Stimulated activated CD4-positive, alpha-beta T cell treated with anti-CD3 and anti-CD28 coated beads, Interleukin-15, amount 100 ng/mL, for 24 hours (primary cell): Measurements from ENCODE around the gene LRRC49.

ENCODE experiments used
- DNase-seq: peaks from one replicate; pipeline ENCODE4 v3.0.0-alpha.2; 2020

Gene LRRC49

DNA sequence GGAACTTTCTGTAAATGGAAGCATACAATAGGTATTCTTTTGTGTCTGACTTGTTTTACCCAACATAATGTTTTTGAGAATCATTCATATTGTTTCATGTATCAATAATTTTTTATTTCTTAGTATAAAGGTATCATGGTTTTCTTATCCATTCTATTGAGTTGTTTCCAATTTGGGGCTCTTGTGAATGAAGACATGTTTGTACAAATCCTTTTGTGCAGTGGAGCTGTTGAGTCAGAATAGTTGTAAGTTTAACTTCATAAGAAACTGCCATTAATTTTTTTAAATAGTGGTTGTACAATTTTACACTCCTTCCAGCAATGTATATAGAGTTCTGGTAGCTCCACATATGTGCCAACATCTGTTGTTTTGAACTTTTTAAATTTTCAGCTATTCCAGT is 163.5 kb downstream of the LRRC49 start:
- no peak for DNase-seq

DNA sequence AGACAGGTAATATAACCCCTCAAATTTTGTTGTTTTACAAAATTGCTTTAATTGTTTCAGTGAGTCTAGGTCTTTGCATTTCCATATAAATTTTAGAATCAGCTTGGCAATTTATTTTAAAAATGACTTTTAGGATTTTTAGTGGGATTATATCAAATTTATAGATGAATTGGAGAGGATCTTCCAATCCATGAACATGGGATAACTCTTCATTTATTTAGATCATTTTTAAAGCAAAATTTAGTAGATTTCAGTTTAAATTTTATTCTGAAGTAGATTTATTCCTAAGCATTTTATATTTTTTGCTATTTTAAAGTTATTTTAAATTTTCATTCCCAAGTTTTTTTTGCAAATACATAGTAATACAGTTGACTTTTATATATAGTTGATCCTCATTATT is 164.5 kb downstream of the LRRC49 start:
- DNase-seq: no peak

GRCh38 chr15:71057581-71057980 is 165.0 kb downstream of the LRRC49 start:
- no peak for DNase-seq

GRCh38 chr15:71060983-71061382 is 168.4 kb downstream of the LRRC49 start:
- no peak for DNase-seq

GRCh38 chr15:71066983-71067382 is 174.4 kb downstream of the LRRC49 start:
- DNase-seq: no peak

- no peak for DNase-seq
Measured at GRCh38 chr15:71069693-71070092, 177.1 kb downstream of the LRRC49 start.

DNA sequence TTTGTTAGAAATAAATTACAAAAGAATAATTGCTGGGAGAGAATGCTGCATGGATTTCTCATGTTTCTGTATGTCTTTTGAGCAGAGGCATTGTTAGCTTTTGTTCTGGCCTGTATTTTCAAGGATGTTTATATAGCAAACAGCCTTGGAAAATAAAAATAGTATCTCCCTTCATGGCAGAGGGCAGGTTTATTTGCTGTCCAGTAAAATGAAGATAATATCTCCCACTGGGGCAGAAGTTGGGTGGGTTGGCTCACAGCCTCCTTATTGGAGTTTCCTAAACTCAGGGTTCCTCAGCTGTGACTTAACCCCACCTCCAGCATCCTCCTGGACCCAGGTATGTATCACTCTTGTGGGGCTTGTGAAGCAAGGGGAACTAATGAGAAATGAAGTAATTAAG is 178.9 kb downstream of the LRRC49 start:
- no peak for DNase-seq

DNA sequence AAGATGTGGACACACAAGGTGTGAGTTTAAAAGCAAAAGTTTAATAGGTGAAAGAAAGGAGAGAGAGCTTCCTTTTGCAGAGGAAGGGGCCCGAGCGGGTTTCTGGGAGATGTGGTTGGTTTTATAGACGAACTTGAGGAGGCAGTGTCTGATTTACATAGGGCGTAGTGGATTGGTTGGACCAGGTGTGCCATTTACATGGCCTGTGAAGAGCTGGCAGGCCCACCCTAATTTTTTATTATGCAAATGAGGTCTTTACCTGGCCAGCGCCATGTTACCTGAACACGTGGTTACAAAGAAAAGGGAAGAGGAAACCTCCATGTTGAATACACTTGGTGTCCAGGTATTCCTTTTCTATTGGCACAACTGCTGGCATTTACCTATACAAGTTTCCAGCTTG is 179.8 kb downstream of the LRRC49 start:
- no peak for DNase-seq

GRCh38 chr15:71078506-71079207 is 186.0 kb downstream of the LRRC49 start:
- DNase-seq: no peak

GRCh38 chr15:71079208-71080044 is 186.8 kb downstream of the LRRC49 start:
- no peak for DNase-seq

- no peak for DNase-seq
Measured at GRCh38 chr15:71080166-71080565, 187.5 kb downstream of the LRRC49 start.

GRCh38 chr15:71080705-71081104 is 188.1 kb downstream of the LRRC49 start:
- DNase-seq: no peak

DNA sequence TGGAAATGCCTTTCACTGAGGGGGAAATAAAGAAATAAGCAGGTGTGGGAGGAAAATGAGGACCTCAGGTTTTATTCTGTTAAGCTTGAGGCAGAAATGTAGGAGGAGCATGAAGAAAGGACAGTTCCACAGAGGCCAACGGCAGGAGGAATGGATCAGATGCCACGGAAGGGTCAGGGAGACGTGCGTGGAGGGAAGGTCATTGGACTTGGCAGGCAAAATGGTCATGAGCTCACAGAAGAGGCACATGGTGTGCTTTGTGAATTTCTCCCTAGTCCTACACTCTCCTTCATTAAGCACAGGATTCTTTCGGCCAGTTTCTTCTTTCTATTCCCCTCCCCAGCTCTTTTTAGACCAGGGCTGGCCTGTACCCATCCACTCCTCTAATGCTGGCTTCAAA is 190.2 kb downstream of the LRRC49 start:
- DNase-seq: no peak

GRCh38 chr15:71083349-71083748 is 190.7 kb downstream of the LRRC49 start:
- DNase-seq: no peak

- no peak for DNase-seq
Measured at GRCh38 chr15:71084264-71084663, 191.6 kb downstream of the LRRC49 start.

DNA sequence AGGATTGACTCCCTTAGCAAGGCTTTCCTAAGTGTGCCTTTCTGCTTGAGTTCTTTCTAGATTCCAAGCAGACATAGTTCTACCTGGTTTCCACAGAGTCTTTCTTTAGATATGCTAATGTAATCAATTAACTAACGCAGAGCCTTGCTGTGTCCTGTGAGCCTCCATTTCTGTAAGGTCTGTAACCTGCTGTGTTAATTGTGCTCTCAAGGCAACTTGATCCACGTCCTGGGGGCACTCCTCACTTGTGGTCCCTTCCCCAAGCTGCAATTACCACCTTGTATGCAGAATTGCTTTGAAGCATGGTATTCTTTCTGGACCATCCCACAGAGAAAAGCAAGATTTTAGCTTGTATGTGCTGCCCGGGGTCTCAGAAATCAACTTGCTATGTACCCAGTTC is 193.2 kb downstream of the LRRC49 start:
- no peak for DNase-seq

- no peak for DNase-seq
Measured at GRCh38 chr15:71088155-71088554, 195.5 kb downstream of the LRRC49 start.

- DNase-seq: no peak
Measured at GRCh38 chr15:71088683-71089082, 196.1 kb downstream of the LRRC49 start.

DNA sequence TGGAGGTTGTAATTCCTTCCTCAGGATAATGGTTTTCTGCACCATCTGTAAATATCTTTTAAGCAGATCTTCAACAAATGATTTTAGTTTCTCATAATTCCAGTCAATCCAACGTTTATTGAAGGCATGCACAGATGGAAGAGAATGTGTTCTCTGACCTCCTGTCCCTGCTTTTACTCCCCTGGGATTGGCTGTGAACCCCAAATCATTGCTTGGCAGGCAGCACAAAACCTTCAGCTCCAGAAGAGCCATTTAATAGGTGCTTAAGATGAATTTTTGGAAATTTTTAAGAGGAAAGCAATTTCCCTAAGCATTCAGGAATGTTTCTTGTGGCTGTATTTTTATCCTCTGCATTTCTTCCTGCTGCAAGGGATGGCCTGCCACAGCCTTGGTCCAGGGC is 197.2 kb downstream of the LRRC49 start:
- no peak for DNase-seq

DNA sequence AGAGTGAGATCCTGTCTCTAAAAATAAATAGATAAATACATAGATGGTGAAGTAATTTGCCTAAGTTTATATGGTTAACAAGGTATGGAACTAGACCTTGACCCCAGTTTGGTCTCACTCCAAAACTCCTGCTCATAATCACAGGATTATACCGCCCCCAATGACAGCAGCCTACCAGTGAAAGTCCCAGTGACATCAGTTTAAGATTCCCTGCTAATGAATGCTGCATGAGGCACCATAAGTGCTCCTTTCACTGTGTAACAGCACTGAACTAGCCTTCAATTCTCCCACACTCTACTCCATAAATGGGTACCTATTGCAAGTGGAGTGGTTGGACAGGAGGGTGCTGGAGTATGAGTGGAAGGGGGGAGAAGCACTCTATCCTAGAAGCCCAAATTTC is 199.0 kb downstream of the LRRC49 start:
- DNase-seq: no peak

DNA sequence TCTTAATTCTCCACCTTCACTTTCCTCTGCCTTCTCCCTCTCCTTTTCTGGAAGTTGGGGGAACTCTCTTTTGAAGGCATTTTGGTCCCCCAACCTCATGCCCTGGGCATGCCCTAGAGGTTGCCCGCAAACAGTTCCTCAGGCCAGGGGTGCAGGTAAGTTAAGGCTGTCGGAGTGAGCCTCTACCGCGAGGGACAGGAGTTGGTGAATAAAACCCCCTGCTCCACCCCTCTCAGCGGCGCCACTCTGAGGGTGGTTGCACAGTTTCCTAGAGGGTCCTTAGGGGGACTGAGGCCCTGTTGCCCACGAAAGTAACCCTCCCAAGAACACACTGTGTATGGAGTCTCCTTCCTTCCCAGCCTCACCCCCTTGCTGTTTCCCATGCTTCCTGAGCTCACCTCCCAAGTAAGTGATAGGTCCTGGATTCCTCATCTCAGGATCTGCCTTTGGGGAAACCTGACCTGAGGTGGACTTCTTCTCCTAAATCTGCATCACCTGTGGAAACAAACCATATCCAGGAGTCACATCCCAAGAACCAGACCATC is 199.5 kb downstream of the LRRC49 start:
- no peak for DNase-seq

GRCh38 chr15:71093054-71094024 is 200.7 kb downstream of the LRRC49 start:
- no peak for DNase-seq

GRCh38 chr15:71094137-71094536 is 201.5 kb downstream of the LRRC49 start:
- no peak for DNase-seq
